Measurements from ENCODE around the gene PRR36.

GRCh38 chr19:7919610-7920518 is 45.7 kb upstream of the PRR36 start, which contains the start of gene SNAPC2:
- TF ChIP-seq CTCF (conservative IDR thresholded peaks at IDR 0.05; ENCODE audit: low read length) (no peak), EZH2phosphoT487 (IDR thresholded peaks at IDR 0.05; ENCODE audit: borderline replicate concordance, low read depth, low read length) (no peak)

Measured in OCI-LY7 (cell line).